GM12874 (cell line): Measurements from ENCODE around the gene MANSC1.

Experiments used
- TF ChIP-seq, protein P1 (sequence below): IDR thresholded peaks from 2 replicates; pipeline ENCODE4 v1.5.1; 2011; ENCODE audit warnings: low read depth, mild to moderate bottlenecking, control low read depth, low read length, moderate library complexity; ENCODE audit not compliant: insufficient read depth

MANSC1 gene

GRCh38 chr12:12327802-12328201, 22.2 kb downstream of the MANSC1 start:
- TF ChIP-seq, protein P1, sequence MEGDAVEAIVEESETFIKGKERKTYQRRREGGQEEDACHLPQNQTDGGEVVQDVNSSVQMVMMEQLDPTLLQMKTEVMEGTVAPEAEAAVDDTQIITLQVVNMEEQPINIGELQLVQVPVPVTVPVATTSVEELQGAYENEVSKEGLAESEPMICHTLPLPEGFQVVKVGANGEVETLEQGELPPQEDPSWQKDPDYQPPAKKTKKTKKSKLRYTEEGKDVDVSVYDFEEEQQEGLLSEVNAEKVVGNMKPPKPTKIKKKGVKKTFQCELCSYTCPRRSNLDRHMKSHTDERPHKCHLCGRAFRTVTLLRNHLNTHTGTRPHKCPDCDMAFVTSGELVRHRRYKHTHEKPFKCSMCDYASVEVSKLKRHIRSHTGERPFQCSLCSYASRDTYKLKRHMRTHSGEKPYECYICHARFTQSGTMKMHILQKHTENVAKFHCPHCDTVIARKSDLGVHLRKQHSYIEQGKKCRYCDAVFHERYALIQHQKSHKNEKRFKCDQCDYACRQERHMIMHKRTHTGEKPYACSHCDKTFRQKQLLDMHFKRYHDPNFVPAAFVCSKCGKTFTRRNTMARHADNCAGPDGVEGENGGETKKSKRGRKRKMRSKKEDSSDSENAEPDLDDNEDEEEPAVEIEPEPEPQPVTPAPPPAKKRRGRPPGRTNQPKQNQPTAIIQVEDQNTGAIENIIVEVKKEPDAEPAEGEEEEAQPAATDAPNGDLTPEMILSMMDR: peak; percentile 56

- TF ChIP-seq, protein P1: no peak
Observed at GRCh38 chr12:12326262-12326661, 23.8 kb downstream of the MANSC1 start.

DNA sequence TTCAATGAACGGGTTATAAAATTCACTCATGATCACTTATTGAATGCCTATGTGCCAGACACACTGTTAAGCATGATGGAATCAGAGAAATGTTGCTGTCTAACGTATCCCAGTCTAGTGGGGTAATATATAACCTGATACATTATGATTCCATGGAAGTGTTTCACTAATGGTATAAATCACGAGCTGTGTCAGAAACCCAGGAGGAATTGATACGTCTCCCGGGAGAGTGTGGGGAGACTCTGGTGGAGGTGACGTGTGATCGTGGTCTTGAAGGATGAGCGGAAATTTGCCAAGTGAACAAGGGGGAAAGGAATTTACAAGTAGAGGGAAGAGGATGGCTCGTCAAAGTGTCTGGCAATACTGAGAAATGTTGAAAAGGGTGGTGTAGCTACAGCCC, 26.5 kb downstream of the MANSC1 start:
- TF ChIP-seq, protein P1: no peak

- TF ChIP-seq, protein P1: no peak
Observed at GRCh38 chr12:12323118-12323517, 26.9 kb downstream of the MANSC1 start.

DNA sequence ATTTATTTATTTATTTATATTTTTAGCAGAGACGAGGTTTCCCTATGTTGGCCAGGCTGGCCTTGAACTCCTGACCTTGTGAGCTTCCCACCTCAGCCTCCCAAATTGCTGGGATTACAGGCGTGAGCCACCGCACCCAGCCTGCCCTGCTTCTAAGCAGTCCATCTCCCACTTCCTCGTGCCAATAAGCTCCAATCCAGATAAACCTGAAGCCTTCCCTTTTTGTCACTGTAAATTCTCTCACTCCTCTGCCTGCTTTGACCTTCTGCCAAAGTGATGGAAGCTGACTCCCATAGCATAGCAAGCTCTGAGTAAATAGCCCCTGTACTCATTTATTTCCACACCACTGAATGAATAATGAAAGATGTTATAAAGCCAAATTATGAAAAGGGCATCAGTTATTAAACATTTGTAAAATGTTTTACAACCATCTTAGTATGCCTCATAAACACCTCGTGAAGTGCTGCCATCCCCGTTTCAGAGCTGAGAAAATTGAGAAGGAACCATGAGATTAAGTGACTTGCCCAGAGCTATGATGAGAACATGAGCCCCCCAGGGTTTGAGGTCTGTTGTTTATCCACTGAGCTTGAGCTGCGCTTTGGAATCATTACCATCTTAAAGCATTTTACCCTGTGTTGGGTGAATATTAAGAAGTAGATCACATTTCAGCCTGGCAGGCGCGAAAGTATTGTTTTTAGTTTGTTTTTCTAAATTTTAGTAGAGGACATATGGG, 30.4 kb downstream of the MANSC1 start:
- TF ChIP-seq, protein P1: no peak

DNA sequence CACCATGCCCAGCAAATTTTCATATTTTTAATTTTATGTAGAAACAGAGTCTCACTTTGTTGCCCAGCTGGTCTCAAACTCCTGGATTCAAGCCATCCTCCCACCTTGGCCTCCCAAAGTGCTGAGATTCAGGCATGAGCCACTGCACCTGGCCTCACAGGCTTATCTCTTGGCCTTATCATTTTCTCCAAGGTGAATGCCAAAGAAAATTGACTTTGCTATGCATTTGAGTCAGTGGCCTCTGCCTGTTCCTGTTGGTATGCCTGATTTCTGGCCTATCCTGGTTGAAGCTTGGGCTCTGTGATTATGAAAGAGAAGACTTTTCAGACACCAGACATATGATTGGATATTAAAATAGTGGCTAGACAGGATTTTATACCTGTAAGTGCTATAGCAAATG, 34.2 kb downstream of the MANSC1 start:
- TF ChIP-seq, protein P1: no peak

DNA sequence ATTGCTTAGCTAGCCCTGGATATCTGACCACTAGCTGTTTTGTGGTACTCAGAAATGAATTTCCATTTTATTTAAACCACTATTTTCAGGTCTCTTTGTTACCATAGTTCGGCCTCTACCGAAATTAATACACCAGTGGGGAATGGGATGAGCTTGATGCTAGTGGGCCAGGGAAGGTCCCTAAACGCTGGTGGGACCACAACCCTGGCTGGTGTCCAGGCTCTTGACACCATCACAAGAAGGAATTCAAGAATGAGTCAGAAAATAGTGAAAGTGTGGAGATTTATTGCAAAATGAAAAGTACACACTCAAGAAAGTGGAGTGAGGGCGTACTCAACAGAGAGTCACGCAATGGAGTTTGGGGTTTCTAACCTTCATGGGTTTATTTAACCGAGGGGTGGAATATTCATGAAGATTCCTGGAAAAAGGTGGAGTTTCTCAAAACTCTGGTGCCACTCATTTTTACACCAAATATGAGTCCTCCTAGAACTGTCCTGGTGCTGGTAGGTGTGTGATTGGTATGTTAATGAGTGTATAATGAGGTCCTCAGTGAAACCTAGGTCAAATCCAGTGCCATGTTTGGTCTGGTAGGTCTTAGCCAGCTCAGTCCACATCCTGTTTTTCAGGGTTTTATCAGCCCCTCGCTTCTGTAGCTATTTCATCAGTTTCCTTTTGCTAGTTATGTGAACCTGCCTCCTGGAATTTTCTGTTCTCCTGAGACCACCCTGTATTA, 44.3 kb downstream of the MANSC1 start:
- TF ChIP-seq, protein P1: no peak
